GM12873 (cell line): ENCODE measurements around the gene NFIB.

Experiments
- TF ChIP-seq, protein P1 (sequence below): IDR thresholded peaks from 2 replicates; pipeline ENCODE4 v1.5.1; 2012; ENCODE audit warnings: low read depth, mild to moderate bottlenecking, moderate library complexity, low read length, control low read depth; ENCODE audit not compliant: insufficient read depth; ENCODE audit errors: missing control alignments

NFIB gene

GRCh38 chr9:14097215-14097614 is 216.7 kb downstream of the NFIB start:
- TF ChIP-seq, protein P1, sequence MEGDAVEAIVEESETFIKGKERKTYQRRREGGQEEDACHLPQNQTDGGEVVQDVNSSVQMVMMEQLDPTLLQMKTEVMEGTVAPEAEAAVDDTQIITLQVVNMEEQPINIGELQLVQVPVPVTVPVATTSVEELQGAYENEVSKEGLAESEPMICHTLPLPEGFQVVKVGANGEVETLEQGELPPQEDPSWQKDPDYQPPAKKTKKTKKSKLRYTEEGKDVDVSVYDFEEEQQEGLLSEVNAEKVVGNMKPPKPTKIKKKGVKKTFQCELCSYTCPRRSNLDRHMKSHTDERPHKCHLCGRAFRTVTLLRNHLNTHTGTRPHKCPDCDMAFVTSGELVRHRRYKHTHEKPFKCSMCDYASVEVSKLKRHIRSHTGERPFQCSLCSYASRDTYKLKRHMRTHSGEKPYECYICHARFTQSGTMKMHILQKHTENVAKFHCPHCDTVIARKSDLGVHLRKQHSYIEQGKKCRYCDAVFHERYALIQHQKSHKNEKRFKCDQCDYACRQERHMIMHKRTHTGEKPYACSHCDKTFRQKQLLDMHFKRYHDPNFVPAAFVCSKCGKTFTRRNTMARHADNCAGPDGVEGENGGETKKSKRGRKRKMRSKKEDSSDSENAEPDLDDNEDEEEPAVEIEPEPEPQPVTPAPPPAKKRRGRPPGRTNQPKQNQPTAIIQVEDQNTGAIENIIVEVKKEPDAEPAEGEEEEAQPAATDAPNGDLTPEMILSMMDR, result no peak

- TF ChIP-seq, protein P1, result no peak
Measured at GRCh38 chr9:14096258-14096922, 217.6 kb downstream of the NFIB start.

- TF ChIP-seq, protein P1, result no peak
Measured at GRCh38 chr9:14095277-14095676, 218.7 kb downstream of the NFIB start.

- TF ChIP-seq, protein P1, result no peak
Measured at GRCh38 chr9:14094491-14094890, 219.4 kb downstream of the NFIB start.

DNA sequence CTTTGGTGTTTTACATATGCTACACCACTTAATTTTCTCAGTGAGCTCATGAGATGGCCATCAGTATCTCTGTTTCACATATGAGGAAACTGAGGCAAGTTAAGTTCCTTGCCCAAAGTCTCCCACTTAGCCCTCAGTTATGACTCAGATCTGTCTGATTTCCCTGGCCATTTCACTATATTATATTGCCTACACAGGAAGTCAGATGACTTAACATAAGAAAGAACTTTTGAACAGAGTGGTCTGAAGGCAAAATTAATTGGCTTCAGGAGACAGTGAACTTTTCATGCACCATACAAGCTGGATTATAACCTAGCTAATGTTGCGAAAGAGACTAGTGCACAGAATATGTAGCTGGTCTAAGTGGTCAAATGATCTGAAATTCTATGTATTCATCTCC is 221.6 kb downstream of the NFIB start:
- TF ChIP-seq, protein P1, result no peak

DNA sequence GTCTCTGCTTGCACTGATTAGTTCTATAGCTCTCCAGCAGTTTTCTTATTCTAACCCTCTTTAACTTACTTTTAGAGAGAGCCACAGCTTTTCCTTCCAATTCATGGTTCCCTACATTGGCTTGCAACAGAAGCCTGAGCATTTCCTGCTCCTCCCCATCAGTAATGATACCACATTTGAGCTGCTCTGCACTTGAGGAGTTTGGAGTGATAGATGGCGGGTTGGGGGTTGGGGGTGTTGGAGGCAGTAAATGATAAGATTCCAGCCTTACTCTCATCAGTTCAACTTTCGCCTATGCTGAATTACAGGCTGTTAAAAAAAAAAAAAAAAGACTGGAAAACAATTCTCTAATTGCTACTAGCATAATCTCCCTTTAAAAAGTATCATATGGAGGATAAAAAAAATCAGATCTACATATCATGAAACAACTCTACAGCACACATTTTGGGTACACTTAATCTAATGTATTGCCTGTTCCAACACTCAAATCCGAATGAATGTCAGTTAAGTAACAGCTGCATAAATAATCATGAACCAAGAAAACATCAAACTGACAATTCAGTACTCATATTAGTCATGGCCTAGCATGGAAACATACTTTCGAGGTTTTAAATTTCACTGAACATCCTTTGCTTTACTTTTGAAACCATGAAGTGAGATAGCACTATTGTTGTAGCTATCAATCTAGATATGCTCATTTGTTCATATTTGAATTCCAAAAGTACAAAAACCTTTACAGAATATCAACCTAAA is 224.7 kb downstream of the NFIB start:
- TF ChIP-seq, protein P1, result no peak

- TF ChIP-seq, protein P1, result no peak
Measured at GRCh38 chr9:14087576-14087975, 226.4 kb downstream of the NFIB start.
